Measurements from ENCODE around the gene ERI3. TPM values are rescaled to one million over a fixed set of nuclear protein-coding genes. Genes with fewer than 3 reads are reported as not detected.

The ERI3 gene
- total and polyA plus RNA-seq, 4 donors: 68.7 to 125 (median 107) TPM

DNA sequence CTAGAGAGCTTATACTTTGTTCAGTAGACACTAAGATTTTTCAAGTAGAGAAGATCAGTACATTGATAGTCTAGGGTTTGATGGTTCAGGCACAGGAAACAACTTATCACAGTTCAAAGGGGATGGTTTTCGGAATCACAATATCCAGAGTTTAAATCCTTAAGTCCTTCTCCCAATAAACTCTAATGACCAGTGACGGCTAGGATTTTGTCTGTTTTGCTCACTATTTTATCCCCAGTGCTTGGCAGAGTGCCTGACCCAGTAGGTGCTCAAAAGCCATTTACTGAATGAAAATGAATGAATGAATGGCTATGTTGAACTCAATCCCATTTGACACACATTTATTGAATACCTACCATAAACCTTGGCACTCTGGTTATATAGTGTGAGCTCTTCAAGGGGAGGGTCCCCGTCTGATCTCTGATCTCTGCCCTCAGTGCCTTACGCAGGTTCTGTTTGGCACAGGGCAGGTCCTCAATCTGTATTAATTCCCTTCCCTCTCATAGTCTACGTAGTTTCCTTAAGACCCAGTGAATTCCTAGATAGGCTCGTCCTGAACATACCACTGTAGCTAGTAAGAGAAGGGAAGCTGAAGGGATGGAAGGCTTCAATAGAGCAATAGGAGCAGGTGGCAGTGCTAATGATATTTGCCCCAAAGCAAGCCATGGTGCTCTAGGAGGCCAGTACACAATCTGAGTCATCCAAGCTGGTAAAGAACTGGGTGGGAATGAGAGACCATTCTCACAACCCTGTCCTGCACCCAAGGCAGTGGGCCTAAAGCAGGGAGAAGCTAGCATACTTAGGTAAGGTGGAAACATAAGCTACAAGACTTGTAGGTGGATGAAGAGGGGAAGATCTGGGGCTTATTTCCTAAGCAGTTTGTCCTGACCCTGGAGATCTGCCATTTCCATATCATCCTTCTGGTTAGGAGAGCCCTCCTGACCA lies 88.4 kb downstream of the ERI3 start:
- H3K9me3 ChIP-seq (ENCODE audit: control insufficient read depth, insufficient read depth, low read length): no peaks in the 10 kb centered on the region
- H3K27me3 ChIP-seq (ENCODE audit: control insufficient read depth, insufficient read depth, low read length): no peaks in the 10 kb centered on the region
- no peak overlapping the region for H3K4me3 ChIP-seq (ENCODE audit: low read depth, low read length)
- peak in 1 of 6 donors; percentile 21 for DNase-seq (ENCODE audit: low read depth in 4 of 6, low spot score in 6 of 6)
- no peak overlapping the region for H3K27ac ChIP-seq (ENCODE audit: low read depth, low read length)
- WGBS (ENCODE audit: insufficient coverage): 67% methylated on average over 1 of the region's 6 CpGs
- H3K4me1 ChIP-seq (ENCODE audit: control insufficient read depth, insufficient read depth, low read length): peaks cover 26% of the 10 kb centered on the region
- H3K36me3 ChIP-seq (ENCODE audit: control insufficient read depth, insufficient read depth, low read length): peaks cover 13% of the 10 kb centered on the region

DNA sequence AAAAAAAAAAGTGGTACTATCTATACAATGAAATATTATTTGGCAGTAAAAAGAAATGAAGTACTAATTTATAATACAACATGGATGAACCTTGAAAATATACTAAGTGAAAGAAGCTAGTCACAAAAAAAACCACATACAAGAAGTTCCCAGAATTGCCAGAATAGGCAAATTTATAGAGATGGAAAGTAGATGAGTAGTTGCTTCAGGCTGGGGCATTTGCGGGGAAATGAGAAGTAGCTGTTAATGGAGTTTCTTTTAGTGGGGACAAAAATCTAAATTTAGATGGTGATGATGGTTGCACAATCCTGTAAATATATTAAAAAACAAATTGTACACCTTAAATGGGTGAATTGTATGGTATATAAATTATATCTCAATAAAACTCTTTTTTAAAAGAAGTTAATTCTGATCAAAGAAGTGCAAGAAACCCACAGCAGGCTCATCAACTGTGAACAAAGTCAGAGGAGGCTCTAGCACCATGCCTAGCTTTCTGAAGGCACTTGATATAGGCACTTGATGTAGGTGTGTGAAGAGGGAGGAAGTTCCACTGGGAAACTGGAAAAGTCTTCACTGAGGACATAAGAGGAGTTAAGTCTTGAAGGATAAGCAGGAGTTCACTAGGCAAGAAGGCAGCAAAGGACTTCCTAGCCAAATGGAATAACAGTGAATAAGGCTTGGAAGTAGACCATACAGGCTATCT lies 89.2 kb downstream of the ERI3 start:
- Histone ChIP-seq H3K4me3 (ENCODE audit: low read depth, low read length) (no peak overlapping the region), H3K36me3 (ENCODE audit: control insufficient read depth, insufficient read depth, low read length) (peaks cover 18% of the 10 kb centered on the region), H3K4me1 (ENCODE audit: control insufficient read depth, insufficient read depth, low read length) (peaks cover 29% of the 10 kb centered on the region), H3K27me3 (ENCODE audit: control insufficient read depth, insufficient read depth, low read length) (no peaks in the 10 kb centered on the region), H3K27ac (ENCODE audit: low read depth, low read length) (no peak overlapping the region), H3K9me3 (ENCODE audit: control insufficient read depth, insufficient read depth, low read length) (no peaks in the 10 kb centered on the region)
- no peak for DNase-seq (ENCODE audit: low read depth in 4 of 6, low spot score in 6 of 6)
- WGBS (ENCODE audit: insufficient coverage): no CpG with 5 or more reads among the region's 1 CpG

DNA sequence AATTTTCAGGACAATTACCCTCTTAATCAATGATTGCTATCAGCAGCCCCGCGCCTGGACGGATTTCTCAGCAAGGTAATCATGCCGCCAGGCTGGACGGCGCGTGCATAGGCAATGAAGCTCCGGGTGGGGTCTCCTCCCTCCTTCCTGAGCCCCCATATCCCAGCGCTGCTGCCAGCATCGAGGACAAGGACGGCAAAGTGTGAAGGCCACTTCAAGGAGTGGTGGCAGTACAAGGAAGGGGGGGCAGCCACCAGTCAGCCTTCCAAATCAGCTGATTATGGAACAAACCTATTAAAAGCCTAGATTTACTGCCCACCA lies 90.6 kb downstream of the ERI3 start:
- Histone ChIP-seq H3K27ac (ENCODE audit: low read depth, low read length) (no peak overlapping the region), H3K36me3 (ENCODE audit: control insufficient read depth, insufficient read depth, low read length) (peaks cover 18% of the 10 kb centered on the region), H3K4me3 (ENCODE audit: low read depth, low read length) (no peak overlapping the region), H3K27me3 (ENCODE audit: control insufficient read depth, insufficient read depth, low read length) (no peaks in the 10 kb centered on the region), H3K9me3 (ENCODE audit: control insufficient read depth, insufficient read depth, low read length) (no peaks in the 10 kb centered on the region), H3K4me1 (ENCODE audit: control insufficient read depth, insufficient read depth, low read length) (peaks cover 29% of the 10 kb centered on the region)
- DNase-seq (ENCODE audit: low read depth in 4 of 6, low spot score in 6 of 6): peak in 1 of 6 donors; percentile 14
- WGBS (ENCODE audit: insufficient coverage): 89% methylated on average over 6 of the region's 11 CpGs

DNA sequence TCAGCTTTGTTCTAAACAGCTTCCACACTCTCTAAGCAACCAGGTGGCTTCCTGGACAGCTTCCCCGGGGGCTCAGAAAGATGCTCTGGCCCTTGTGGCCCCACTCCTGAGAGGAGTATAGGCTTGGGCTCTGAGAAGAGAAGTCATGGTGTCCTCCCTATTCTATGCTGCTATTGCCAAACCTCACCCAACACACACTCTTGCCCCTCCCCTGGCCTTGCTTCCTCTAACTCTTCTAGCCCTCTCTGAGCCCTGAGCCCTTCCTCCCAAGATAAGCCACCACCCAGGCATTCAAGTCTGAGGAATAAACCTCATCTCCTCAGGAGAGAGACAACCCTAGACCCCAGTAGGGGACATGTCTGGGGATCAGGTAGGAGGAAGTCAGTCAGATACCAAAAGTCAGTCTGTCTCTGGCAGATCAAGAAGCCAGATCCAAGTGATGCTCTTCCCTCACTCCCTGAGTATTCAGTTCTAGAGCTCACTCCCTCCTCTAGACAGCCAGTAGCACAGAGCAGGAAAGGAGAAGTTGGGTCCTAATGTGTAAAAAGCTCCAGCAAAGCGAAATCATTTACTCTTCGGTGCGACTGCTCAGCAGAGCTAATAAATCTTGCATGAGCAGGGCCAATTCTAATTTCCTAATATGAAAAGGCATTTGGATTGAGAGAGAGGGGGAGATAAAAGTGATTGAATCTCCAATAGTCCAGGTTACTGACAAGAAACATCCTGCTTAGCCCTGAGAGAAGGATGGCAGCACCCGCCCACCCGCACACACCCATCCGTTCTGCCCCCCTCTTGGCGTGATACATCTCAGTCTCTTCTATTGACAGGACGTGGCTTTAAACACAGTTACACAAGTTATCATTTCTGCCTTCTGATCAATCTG lies 91.2 kb downstream of the ERI3 start:
- peak in 1 of 6 donors; percentile 65 for DNase-seq (ENCODE audit: low read depth in 4 of 6, low spot score in 6 of 6)
- 80% methylated on average over 5 of the region's 9 CpGs for WGBS (ENCODE audit: insufficient coverage)
- Histone ChIP-seq H3K36me3 (ENCODE audit: control insufficient read depth, insufficient read depth, low read length) (peaks cover 18% of the 10 kb centered on the region), H3K4me3 (ENCODE audit: low read depth, low read length) (no peak overlapping the region), H3K4me1 (ENCODE audit: control insufficient read depth, insufficient read depth, low read length) (peaks cover 29% of the 10 kb centered on the region), H3K27ac (ENCODE audit: low read depth, low read length) (no peak overlapping the region), H3K9me3 (ENCODE audit: control insufficient read depth, insufficient read depth, low read length) (no peaks in the 10 kb centered on the region), H3K27me3 (ENCODE audit: control insufficient read depth, insufficient read depth, low read length) (no peaks in the 10 kb centered on the region)

DNA sequence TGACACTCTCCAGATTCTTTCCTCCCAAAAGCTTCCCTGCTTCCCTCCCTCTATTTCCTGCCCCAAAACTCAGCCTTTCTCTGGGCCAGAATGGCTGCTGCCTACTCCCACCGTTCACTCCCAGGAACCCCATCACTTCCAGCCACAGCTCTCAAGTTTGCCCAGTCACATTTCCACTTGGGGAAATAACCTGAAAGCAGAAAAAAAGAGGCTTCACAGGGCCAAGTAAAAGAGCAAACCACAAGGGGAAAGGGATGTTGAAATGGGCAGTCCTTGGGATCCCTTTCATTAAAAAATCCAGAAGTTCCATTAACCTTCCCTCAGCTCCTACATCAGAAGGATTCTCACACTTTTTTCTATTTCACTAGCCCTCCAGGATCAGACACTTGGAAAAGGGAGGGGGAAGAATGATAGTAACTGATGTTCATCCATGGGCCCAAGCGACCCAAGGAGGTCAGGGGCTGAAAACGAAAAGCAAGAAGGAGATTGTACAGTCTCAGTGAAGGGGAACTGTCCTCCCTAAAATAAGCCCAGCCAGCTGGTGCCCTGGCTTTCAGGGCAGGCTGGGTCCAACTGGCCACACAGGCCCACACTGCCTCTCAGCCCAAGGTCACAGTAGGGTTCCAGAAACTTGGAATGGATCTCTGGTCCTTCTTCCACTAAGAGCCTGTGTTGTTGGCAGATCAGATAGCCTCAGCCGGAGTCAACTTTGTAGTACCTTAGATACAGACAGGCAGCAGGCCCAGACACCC lies 92.1 kb downstream of the ERI3 start:
- peaks cover 20% of the 10 kb centered on the region for H3K36me3 ChIP-seq (ENCODE audit: control insufficient read depth, insufficient read depth, low read length)
- no peaks in the 10 kb centered on the region for H3K9me3 ChIP-seq (ENCODE audit: control insufficient read depth, insufficient read depth, low read length)
- peaks cover 29% of the 10 kb centered on the region for H3K4me1 ChIP-seq (ENCODE audit: control insufficient read depth, insufficient read depth, low read length)
- 93% methylated on average over 4 of the region's 4 CpGs for WGBS (ENCODE audit: insufficient coverage)
- H3K27ac ChIP-seq (ENCODE audit: low read depth, low read length): no peak overlapping the region
- no peaks in the 10 kb centered on the region for H3K27me3 ChIP-seq (ENCODE audit: control insufficient read depth, insufficient read depth, low read length)
- DNase-seq (ENCODE audit: low read depth in 4 of 6, low spot score in 6 of 6): no peak
- no peak overlapping the region for H3K4me3 ChIP-seq (ENCODE audit: low read depth, low read length)

DNA sequence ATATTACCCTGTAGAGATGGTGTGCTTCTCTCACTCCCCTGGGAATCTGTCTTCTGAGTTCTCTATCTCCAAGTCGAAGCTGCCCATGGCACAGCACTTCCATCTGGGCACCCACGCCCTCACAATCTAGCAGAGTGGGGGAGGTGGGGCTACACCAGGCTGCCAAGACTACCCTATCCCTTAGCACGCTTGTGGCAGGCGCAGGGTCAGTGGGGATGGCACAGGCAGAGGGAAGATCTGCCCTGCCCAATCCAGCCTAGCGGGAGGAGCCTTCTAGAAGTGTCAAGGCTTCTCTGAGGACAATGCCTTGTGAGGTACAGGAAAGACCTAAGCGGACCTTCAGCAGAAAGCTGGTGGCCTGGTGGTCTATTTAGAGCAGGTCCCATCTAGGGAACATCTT lies 92.6 kb downstream of the ERI3 start:
- Histone ChIP-seq H3K27me3 (ENCODE audit: control insufficient read depth, insufficient read depth, low read length) (no peaks in the 10 kb centered on the region), H3K4me1 (ENCODE audit: control insufficient read depth, insufficient read depth, low read length) (peaks cover 24% of the 10 kb centered on the region), H3K4me3 (ENCODE audit: low read depth, low read length) (no peak overlapping the region), H3K9me3 (ENCODE audit: control insufficient read depth, insufficient read depth, low read length) (no peaks in the 10 kb centered on the region), H3K36me3 (ENCODE audit: control insufficient read depth, insufficient read depth, low read length) (peaks cover 21% of the 10 kb centered on the region), H3K27ac (ENCODE audit: low read depth, low read length) (no peak overlapping the region)
- no peak for DNase-seq (ENCODE audit: low read depth in 4 of 6, low spot score in 6 of 6)
- WGBS (ENCODE audit: insufficient coverage): 100% methylated on average over 3 of the region's 6 CpGs

DNA sequence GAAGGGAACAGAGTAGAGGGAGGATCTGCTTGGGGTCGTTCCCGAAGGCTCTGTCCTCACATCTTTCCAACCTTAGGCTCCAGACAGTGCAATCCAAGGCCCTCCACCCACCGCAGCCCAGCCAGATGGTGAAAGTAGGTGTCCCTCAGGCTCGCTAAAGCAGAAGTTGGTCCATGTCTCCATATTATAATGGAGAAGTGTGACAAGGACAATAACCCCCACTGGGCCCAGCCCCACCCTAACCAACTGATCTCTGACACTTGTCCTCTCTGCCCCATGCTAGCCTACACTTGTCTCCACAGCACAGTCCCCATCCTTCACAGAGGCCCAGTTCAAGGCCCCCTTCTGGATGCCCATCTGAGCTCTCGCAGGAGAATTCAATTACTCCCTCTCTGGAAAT lies 93.1 kb downstream of the ERI3 start:
- 80% methylated on average over 1 of the region's 5 CpGs for WGBS (ENCODE audit: insufficient coverage)
- H3K4me1 ChIP-seq (ENCODE audit: control insufficient read depth, insufficient read depth, low read length): peaks cover 19% of the 10 kb centered on the region
- H3K27me3 ChIP-seq (ENCODE audit: control insufficient read depth, insufficient read depth, low read length): no peaks in the 10 kb centered on the region
- DNase-seq (ENCODE audit: low read depth in 4 of 6, low spot score in 6 of 6): no peak
- no peak overlapping the region for H3K4me3 ChIP-seq (ENCODE audit: low read depth, low read length)
- H3K27ac ChIP-seq (ENCODE audit: low read depth, low read length): no peak overlapping the region
- peaks cover 23% of the 10 kb centered on the region for H3K36me3 ChIP-seq (ENCODE audit: control insufficient read depth, insufficient read depth, low read length)
- no peaks in the 10 kb centered on the region for H3K9me3 ChIP-seq (ENCODE audit: control insufficient read depth, insufficient read depth, low read length)

DNA sequence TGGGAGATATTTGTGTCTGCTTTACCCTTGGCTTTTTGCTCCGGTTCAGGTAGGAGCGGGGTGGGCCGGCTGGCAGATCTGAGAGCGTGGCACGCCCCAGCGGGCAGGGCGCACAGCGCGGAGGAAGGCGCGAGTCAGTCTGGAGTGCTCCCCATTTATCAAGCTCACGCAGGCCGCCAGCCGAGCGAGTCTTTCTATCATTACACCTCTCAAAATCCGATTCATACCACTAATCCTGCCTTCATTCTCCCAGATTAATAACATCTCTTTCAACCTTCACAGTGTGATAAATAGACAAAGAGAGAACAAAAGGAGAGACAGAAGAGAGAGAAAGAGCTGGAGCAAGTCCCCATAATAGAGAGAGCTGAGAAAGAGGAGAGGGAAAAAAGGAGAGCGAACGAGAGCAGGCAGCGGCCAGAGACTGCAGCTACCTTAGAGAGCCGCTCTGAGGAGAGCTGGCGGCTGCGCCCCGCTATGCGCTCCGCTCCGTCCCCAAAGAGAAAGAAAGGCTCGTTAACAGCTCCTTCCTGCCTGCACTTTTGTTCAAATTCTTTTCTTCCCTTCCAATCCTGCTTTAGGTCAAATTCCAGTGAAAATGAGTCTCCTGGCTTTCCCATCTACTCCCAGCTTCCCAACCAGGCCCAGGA lies 93.8 kb downstream of the ERI3 start:
- Histone ChIP-seq H3K27ac (ENCODE audit: low read depth, low read length) (no peak overlapping the region), H3K4me3 (ENCODE audit: low read depth, low read length) (no peak overlapping the region), H3K36me3 (ENCODE audit: control insufficient read depth, insufficient read depth, low read length) (peaks cover 27% of the 10 kb centered on the region), H3K27me3 (ENCODE audit: control insufficient read depth, insufficient read depth, low read length) (no peaks in the 10 kb centered on the region), H3K4me1 (ENCODE audit: control insufficient read depth, insufficient read depth, low read length) (peaks cover 19% of the 10 kb centered on the region), H3K9me3 (ENCODE audit: control insufficient read depth, insufficient read depth, low read length) (no peaks in the 10 kb centered on the region)
- peak in 2 of 6 donors; percentile 53 to 76 for DNase-seq (ENCODE audit: low read depth in 4 of 6, low spot score in 6 of 6)
- WGBS (ENCODE audit: insufficient coverage): 56% methylated on average over 12 of the region's 27 CpGs

Data from spinal cord (tissue), 10 donors.